ENCODE measurements around the gene CPNE9.

Gene CPNE9

GRCh38 chr3:9778143-9779074 lies 74.8 kb downstream of the CPNE9 start:
- peaks cover 23 to 25% of the 10 kb centered on the region in 2 donors for H3K36me3 ChIP-seq (ENCODE audit: control insufficient read depth in 2 of 2, insufficient read depth in 2 of 2, low read length in 2 of 2)
- H3K4me3 ChIP-seq (ENCODE audit: low read length in 2 of 2) = no peak overlapping the region
- no peak overlapping the region for H3K27ac ChIP-seq (ENCODE audit: low read length)
- H3K9me3 ChIP-seq (ENCODE audit: control insufficient read depth in 2 of 2, low read length in 2 of 2) = no peaks in the 10 kb centered on the region
- no peak overlapping the region for H3K9ac ChIP-seq (ENCODE audit: low read length in 2 of 2)
- peaks cover 3% of the 10 kb centered on the region for H3K4me1 ChIP-seq (ENCODE audit: control insufficient read depth, insufficient read depth, low read length)
- H3K27me3 ChIP-seq (ENCODE audit: control insufficient read depth in 1 of 2, insufficient read depth in 2 of 2, low read length in 2 of 2) = no peaks in the 10 kb centered on the region

GRCh38 chr3:9779075-9779593 lies 75.5 kb downstream of the CPNE9 start:
- H3K4me3 ChIP-seq (ENCODE audit: low read length in 2 of 2) = no peak overlapping the region
- no peak overlapping the region for H3K9ac ChIP-seq (ENCODE audit: low read length in 2 of 2)
- peaks cover 27 to 30% of the 10 kb centered on the region in 2 donors for H3K36me3 ChIP-seq (ENCODE audit: control insufficient read depth in 2 of 2, insufficient read depth in 2 of 2, low read length in 2 of 2)
- no peaks in the 10 kb centered on the region for H3K27me3 ChIP-seq (ENCODE audit: control insufficient read depth in 1 of 2, insufficient read depth in 2 of 2, low read length in 2 of 2)
- no peak overlapping the region for H3K27ac ChIP-seq (ENCODE audit: low read length)
- no peaks in the 10 kb centered on the region for H3K9me3 ChIP-seq (ENCODE audit: control insufficient read depth in 2 of 2, low read length in 2 of 2)
- H3K4me1 ChIP-seq (ENCODE audit: control insufficient read depth, insufficient read depth, low read length) = peaks cover 3% of the 10 kb centered on the region
